G401.6 (cell line): ENCODE data around the gene GRAP2.

ENCODE experiments used
- FAIRE-seq: peaks from 2 replicates; lab custom pipeline; 2012; peaks lifted over from hg19 to GRCh38; lab: Jason Lieb, UNC

The GRAP2 gene

GRCh38 chr22:40015358-40015976, 114.6 kb downstream of the GRAP2 start:
- no peak for FAIRE-seq

DNA sequence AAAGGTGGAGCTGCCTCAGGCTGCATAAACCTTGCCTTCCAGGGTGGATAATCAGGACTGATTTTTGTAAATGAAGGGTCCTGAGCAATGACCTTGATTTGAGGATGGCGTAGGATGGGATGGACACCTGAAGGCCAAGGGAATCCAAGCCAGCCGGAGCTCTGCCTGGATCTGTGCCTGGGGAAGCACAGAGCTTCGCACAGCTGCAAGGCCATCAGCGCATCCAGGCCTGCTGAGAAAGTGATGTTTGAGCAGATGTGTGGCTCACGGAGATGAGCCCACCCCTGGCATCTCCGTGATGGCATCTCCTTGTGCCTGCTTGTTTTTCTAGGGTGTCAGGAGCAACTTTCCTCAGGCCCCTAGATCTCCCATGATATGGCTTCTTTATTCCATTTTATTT, 117.2 kb downstream of the GRAP2 start:
- FAIRE-seq: no peak

GRCh38 chr22:40019100-40019499, 118.2 kb downstream of the GRAP2 start:
- no peak for FAIRE-seq

GRCh38 chr22:40020956-40021355, 120.1 kb downstream of the GRAP2 start:
- FAIRE-seq: no peak

DNA sequence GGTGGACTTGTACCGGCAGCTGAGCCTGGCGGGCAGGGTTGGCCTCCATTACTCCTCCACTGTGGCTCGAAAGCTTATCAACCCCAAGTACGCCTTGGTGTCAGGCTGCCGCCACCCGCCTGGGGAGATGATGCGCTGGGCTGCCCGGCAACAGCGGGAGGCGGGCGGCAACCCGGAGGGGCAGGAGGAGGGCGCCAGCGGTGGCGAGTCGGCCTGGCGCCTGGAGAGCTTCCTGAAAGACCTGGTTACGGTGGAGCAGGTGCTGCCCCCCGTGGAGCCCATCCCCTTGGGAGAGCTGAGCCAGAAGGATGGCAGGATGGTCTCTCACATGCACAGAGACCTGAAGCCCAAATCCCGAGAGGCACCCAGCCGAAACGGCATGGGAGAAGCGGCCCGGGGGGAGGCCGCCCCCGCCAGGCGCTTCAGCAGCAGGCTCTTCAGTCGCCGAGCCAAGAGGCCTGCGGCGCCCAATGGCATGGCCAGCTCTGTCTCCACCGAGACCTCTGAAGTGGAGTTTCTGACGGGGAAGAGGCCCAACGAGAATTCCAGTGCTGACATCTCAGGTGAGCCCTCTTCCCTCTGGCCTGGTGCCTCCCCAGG, 120.6 kb downstream of the GRAP2 start:
- no peak for FAIRE-seq

GRCh38 chr22:40022536-40023240, 121.8 kb downstream of the GRAP2 start:
- FAIRE-seq: no peak
